MM.1S (cell line): ENCODE measurements around the gene ARHGAP44.

Source experiments
- DNase-seq: peaks from one replicate; pipeline ENCODE4 v3.0.0-alpha.2; 2015
- H2AFZ ChIP-seq: fragments of 300-600 bp; sonication (generic); 2 replicates; pipeline ENCODE4 v1.6.0; 2016; ENCODE audit warnings: antibody characterized with exemption, low read length
- H3F3A ChIP-seq: fragments of 300-600 bp; sonication (generic); 2 replicates; pipeline ENCODE4 v1.6.1; 2016; ENCODE audit warnings: mild to moderate bottlenecking, antibody characterized with exemption, low read length, moderate library complexity, mixed read lengths; ENCODE audit not compliant: insufficient read depth
- H3K27ac ChIP-seq: fragments of 300-600 bp; sonication (generic); 2 replicates; pipeline ENCODE4 v1.5.1; 2016; ENCODE audit warnings: mild to moderate bottlenecking, low read length
- H3K27me3 ChIP-seq: fragments of 300-600 bp; sonication (generic); replicated peaks from 2 replicates; pipeline ENCODE4 v1.6.0; 2016; ENCODE audit warnings: low read length; ENCODE audit not compliant: insufficient read depth
- H3K36me3 ChIP-seq: fragments of 300-600 bp; sonication (generic); replicated peaks from 2 replicates; pipeline ENCODE4 v1.6.1; 2016; ENCODE audit warnings: mild to moderate bottlenecking, low read length, mixed read lengths; ENCODE audit not compliant: insufficient read depth
- H3K4me1 ChIP-seq: fragments of 300-600 bp; sonication (generic); 2 replicates; pipeline ENCODE4 v1.6.1; 2016; ENCODE audit warnings: low read length, mixed read lengths
- H3K4me2 ChIP-seq: fragments of 300-600 bp; sonication (generic); 2 replicates; pipeline ENCODE4 v1.6.0; 2016; ENCODE audit warnings: low read depth, low read length
- H3K4me3 ChIP-seq: fragments of 300-600 bp; sonication (generic); 2 replicates; pipeline ENCODE4 v1.5.1; 2016; ENCODE audit warnings: low read length, mixed read lengths
- H3K79me2 ChIP-seq: fragments of 300-600 bp; sonication (generic); 2 replicates; pipeline ENCODE4 v1.6.1; 2016; ENCODE audit warnings: mixed run types, low read length, mixed read lengths
- H3K9ac ChIP-seq: fragments of 300-600 bp; sonication (generic); 2 replicates; pipeline ENCODE4 v1.6.1; 2016; ENCODE audit warnings: low read length, mixed read lengths
- H3K9me2 ChIP-seq: fragments of 300-600 bp; sonication (generic); replicated peaks from 2 replicates; pipeline ENCODE4 v1.6.1; 2016; ENCODE audit warnings: mild to moderate bottlenecking, low read length, mixed read lengths; ENCODE audit not compliant: insufficient read depth
- H3K9me3 ChIP-seq: fragments of 300-600 bp; sonication (generic); replicated peaks from 2 replicates; pipeline ENCODE4 v1.6.1; 2016; ENCODE audit warnings: mild to moderate bottlenecking, low read length, mixed read lengths; ENCODE audit not compliant: insufficient read depth
- H4K20me1 ChIP-seq: fragments of 300-600 bp; sonication (generic); 2 replicates; pipeline ENCODE4 v1.6.1; 2016; ENCODE audit warnings: mild to moderate bottlenecking, low read length, moderate library complexity, mixed read lengths; ENCODE audit not compliant: insufficient read depth
- EZH2 ChIP-seq: fragments of 300-600 bp; sonication (generic); optimal IDR thresholded peaks from 2 replicates; pipeline ENCODE3; 2017; ENCODE audit warnings: low read depth, mild to moderate bottlenecking, antibody characterized with exemption, low read length, mixed read lengths
- EZH2phosphoT487 ChIP-seq: fragments of 300-600 bp; sonication (generic); IDR thresholded peaks from 2 replicates; pipeline ENCODE4 v1.6.1; 2018; ENCODE audit warnings: antibody characterized with exemption, low read length
- TF ChIP-seq, protein P1 (sequence below): fragments of 300-600 bp; sonication (generic); IDR thresholded peaks from 2 replicates; pipeline ENCODE4 v1.5.1; 2016; ENCODE audit warnings: antibody characterized with exemption, low read length, mixed read lengths

ARHGAP44 gene

DNA sequence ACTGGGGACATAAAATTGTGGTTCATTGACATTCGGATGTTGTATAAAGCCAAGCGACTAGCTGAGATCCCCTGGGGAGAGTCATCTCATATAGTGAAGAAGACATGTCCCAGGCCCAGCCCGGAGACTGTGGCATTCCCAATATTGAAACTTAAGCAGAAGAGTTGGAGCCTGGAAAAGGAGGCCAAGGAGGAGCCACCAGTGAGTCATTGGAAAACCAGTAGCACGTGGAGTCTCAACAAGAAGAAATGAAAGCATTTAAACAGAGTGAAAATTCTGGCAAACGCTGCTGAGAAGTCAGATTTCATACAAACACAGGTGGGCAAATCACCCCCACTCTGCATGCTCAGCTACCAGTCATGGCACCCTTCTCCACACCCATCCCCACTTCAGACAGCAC lies 237.9 kb downstream of the ARHGAP44 start:
- Histone ChIP-seq H3K27ac (no peak overlapping the region), H3K9me3 (no peaks in the 10 kb centered on the region), H3K27me3 (no peaks in the 10 kb centered on the region), H3K9ac (no peak overlapping the region), H3K4me3 (no peak overlapping the region), H3K9me2 (no peaks in the 10 kb centered on the region), H3K4me2 (no peak overlapping the region), H3K4me1 (no peaks in the 10 kb centered on the region), H3F3A (no peaks in the 10 kb centered on the region), H4K20me1 (no peaks in the 10 kb centered on the region), H3K79me2 (no peaks in the 10 kb centered on the region), H3K36me3 (no peaks in the 10 kb centered on the region), H2AFZ (no peak overlapping the region)
- TF ChIP-seq EZH2phosphoT487: no peak
- no peak for TF ChIP-seq EZH2
- no peak for DNase-seq

DNA sequence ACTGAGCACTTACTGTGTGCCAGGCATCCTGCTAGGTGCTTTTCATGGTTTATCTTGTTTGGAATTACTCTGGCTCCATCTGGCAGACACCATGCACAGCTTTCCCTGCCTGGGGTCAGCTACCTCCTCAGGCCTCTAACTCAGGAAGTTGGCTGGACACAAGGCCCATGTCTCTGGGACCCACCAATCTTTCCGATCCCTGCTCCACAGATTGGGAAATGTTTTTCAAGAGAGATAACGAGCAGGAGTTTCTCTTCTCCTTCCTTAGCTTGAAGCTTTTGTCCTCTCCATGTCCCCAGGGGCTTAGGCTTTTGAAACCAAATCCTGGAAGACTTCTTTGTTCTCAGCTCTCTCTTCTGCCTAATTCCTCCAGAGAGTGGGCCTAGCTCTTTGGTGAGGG lies 240.0 kb downstream of the ARHGAP44 start:
- H3K4me1 ChIP-seq: no peaks in the 10 kb centered on the region
- no peaks in the 10 kb centered on the region for H3K79me2 ChIP-seq
- no peak overlapping the region for H3K4me3 ChIP-seq
- H3K27ac ChIP-seq: no peak overlapping the region
- TF ChIP-seq, protein P1, sequence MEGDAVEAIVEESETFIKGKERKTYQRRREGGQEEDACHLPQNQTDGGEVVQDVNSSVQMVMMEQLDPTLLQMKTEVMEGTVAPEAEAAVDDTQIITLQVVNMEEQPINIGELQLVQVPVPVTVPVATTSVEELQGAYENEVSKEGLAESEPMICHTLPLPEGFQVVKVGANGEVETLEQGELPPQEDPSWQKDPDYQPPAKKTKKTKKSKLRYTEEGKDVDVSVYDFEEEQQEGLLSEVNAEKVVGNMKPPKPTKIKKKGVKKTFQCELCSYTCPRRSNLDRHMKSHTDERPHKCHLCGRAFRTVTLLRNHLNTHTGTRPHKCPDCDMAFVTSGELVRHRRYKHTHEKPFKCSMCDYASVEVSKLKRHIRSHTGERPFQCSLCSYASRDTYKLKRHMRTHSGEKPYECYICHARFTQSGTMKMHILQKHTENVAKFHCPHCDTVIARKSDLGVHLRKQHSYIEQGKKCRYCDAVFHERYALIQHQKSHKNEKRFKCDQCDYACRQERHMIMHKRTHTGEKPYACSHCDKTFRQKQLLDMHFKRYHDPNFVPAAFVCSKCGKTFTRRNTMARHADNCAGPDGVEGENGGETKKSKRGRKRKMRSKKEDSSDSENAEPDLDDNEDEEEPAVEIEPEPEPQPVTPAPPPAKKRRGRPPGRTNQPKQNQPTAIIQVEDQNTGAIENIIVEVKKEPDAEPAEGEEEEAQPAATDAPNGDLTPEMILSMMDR: no peak
- TF ChIP-seq EZH2: no peak
- no peak for TF ChIP-seq EZH2phosphoT487
- H3K4me2 ChIP-seq: no peak overlapping the region
- no peaks in the 10 kb centered on the region for H3K36me3 ChIP-seq
- H3K27me3 ChIP-seq: no peaks in the 10 kb centered on the region
- no peak overlapping the region for H2AFZ ChIP-seq
- H3K9me3 ChIP-seq: no peaks in the 10 kb centered on the region
- H4K20me1 ChIP-seq: no peaks in the 10 kb centered on the region
- no peak for DNase-seq
- no peaks in the 10 kb centered on the region for H3F3A ChIP-seq
- no peaks in the 10 kb centered on the region for H3K9me2 ChIP-seq
- no peak overlapping the region for H3K9ac ChIP-seq

DNA sequence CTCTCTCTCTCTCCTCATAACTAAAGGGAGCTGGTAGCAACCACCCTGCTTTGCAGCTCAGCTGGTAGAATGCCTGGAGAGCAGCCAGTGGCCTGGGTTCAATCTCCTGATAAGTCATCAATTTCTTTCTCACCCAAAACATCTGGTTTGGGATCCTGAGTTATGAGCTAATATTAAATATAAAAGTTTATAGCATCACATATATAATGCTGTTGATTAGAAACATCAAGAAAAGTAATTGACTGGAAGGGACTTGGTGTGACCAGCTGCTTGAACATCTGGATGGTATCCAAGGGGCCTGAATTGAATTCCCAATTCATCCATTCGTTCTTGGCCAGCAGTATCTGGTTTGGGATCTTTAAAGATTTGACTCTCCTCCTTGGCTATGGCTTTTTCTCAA lies 240.8 kb downstream of the ARHGAP44 start:
- Histone ChIP-seq H3K4me2 (no peak overlapping the region), H2AFZ (no peak overlapping the region), H3K9ac (no peak overlapping the region), H3K4me3 (no peak overlapping the region), H3K36me3 (no peaks in the 10 kb centered on the region), H3F3A (no peaks in the 10 kb centered on the region), H3K9me3 (no peaks in the 10 kb centered on the region), H3K27me3 (no peaks in the 10 kb centered on the region), H3K79me2 (no peaks in the 10 kb centered on the region), H3K27ac (no peak overlapping the region), H3K9me2 (no peaks in the 10 kb centered on the region), H3K4me1 (no peaks in the 10 kb centered on the region), H4K20me1 (no peaks in the 10 kb centered on the region)
- TF ChIP-seq, protein P1: no peak
- TF ChIP-seq EZH2phosphoT487 (no peak), EZH2 (no peak)
- DNase-seq: no peak

DNA sequence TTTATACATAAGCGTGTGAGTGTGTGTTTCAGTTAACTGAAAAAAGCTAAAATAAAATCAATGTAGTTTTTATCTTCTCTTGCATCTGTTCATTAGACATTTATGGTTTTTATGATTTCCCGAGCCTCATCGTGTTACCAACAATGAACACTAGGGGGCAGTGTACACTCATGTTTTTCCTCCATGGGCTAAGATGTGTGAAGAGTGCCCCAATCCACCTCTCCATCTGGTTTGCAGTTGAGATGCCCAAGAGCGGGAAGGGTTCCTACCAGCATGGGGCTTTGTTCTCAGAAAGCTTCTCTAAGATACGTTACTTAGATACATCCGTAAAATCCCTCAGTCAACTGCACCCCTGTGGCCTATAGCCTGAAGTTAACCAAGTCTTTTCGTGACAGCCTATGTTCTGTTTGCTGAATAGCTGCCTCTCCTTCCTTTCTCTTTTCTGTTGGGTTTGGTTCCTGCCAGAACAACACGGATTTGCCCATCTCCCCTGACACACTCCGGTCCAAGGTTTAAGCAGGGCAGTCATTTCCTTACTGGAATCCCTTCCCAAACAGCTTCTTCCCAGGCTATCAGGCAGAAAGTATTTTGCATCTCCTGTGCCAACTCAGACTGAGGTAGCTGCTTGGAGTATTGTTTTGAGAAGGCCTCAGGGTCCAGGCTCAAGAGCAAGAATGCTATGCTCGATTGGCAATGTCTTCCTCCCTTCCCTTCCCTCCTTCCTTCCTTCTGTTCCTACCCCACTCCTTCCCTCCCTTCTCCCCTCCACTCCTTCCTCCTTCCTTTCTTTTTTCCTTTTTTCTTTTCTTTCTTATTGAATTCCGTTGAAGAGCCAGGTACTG lies 241.4 kb downstream of the ARHGAP44 start:
- H2AFZ ChIP-seq: no peak overlapping the region
- peak; percentile 41 for DNase-seq

More for the DNA sequence above, 241.4 kb downstream of the ARHGAP44 start:
- H3K4me1 ChIP-seq: no peaks in the 10 kb centered on the region
- no peak overlapping the region for H3K4me3 ChIP-seq
- H3K9ac ChIP-seq: no peak overlapping the region
- H3K4me2 ChIP-seq: no peak overlapping the region
- H3K79me2 ChIP-seq: no peaks in the 10 kb centered on the region
- no peaks in the 10 kb centered on the region for H3K9me2 ChIP-seq
- H3K36me3 ChIP-seq: no peaks in the 10 kb centered on the region
- H3K27ac ChIP-seq: no peak overlapping the region
- no peaks in the 10 kb centered on the region for H4K20me1 ChIP-seq
- H3K9me3 ChIP-seq: no peaks in the 10 kb centered on the region
- TF ChIP-seq EZH2phosphoT487 (no peak), EZH2 (no peak)
- TF ChIP-seq, protein P1: peak; percentile 79
- H3K27me3 ChIP-seq: no peaks in the 10 kb centered on the region
- H3F3A ChIP-seq: no peaks in the 10 kb centered on the region
